GM23338 (cell line): ENCODE results near the gene AMPH.

Source experiments
- CREB1 ChIP-seq: fragments of 250-450 bp; sonication (Bioruptor Pico); IDR thresholded peaks from 2 replicates; pipeline ENCODE4 v1.5.0; 2020; ENCODE audit warnings: low read depth, mild to moderate bottlenecking, moderate library complexity
- EZH2 ChIP-seq: fragments of 200-600 bp; sonication (generic); IDR thresholded peaks from one replicate; pipeline ENCODE4 v1.8.0; 2017; ENCODE audit warnings: antibody characterized with exemption, mild to moderate bottlenecking, low read depth; ENCODE audit not compliant: unreplicated experiment
- EZH2phosphoT487 ChIP-seq: fragments of 200-600 bp; sonication (generic); IDR thresholded peaks from one replicate; pipeline ENCODE4 v1.8.1; 2018; ENCODE audit warnings: antibody characterized with exemption; ENCODE audit not compliant: unreplicated experiment
- NANOG ChIP-seq: IDR thresholded peaks from 2 replicates; pipeline ENCODE4 v1.6.1; 2016; ENCODE audit warnings: antibody characterized with exemption, borderline replicate concordance
- POLR2AphosphoS5 ChIP-seq: IDR thresholded peaks from 2 replicates; pipeline ENCODE4 v1.6.1; 2016; ENCODE audit warnings: antibody characterized with exemption, low read depth
- TF ChIP-seq, protein P1 (sequence below), 2 experiments: fragments of 200-600 bp in 1 of 2; sonication (generic) in 1 of 2; conservative IDR thresholded peaks; 2 replicates each; pipeline versions ENCODE4 v1.5.1 to v1.6.1; 2016 to 2017; ENCODE audit warnings: antibody characterized with exemption in 2 of 2, low read depth in 2 of 2, mild to moderate bottlenecking in 2 of 2, moderate library complexity in 1 of 2
- TF ChIP-seq, protein P2 (sequence below): IDR thresholded peaks from one replicate; pipeline ENCODE4 v1.6.1; 2018; ENCODE audit warnings: antibody characterized with exemption; ENCODE audit not compliant: unreplicated experiment

DNA sequence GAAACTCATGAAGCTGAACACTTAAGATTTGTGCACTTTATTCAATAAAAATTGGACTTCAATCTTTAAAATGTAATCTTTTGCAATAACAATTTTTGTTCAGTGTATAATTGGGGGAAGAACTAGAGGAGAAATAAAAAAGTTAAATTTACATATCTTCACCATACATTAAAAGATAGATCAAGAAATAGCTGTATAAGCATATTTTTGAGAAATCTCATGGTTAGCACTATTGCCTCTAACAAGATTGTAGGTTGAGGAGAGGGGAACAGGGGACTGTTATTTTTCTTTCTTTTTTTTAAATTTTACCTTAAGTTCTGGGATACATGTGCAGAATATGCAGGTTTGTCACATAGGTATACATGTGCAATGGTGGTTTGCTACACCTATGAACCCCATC is 5.3 kb downstream of the AMPH start:
- TF ChIP-seq, protein P1, sequence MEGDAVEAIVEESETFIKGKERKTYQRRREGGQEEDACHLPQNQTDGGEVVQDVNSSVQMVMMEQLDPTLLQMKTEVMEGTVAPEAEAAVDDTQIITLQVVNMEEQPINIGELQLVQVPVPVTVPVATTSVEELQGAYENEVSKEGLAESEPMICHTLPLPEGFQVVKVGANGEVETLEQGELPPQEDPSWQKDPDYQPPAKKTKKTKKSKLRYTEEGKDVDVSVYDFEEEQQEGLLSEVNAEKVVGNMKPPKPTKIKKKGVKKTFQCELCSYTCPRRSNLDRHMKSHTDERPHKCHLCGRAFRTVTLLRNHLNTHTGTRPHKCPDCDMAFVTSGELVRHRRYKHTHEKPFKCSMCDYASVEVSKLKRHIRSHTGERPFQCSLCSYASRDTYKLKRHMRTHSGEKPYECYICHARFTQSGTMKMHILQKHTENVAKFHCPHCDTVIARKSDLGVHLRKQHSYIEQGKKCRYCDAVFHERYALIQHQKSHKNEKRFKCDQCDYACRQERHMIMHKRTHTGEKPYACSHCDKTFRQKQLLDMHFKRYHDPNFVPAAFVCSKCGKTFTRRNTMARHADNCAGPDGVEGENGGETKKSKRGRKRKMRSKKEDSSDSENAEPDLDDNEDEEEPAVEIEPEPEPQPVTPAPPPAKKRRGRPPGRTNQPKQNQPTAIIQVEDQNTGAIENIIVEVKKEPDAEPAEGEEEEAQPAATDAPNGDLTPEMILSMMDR (conservative IDR thresholded peaks at IDR 0.05; ENCODE audit: low read depth in 2 of 2) = no peak
- no peak for TF ChIP-seq NANOG
- TF ChIP-seq, protein P2, sequence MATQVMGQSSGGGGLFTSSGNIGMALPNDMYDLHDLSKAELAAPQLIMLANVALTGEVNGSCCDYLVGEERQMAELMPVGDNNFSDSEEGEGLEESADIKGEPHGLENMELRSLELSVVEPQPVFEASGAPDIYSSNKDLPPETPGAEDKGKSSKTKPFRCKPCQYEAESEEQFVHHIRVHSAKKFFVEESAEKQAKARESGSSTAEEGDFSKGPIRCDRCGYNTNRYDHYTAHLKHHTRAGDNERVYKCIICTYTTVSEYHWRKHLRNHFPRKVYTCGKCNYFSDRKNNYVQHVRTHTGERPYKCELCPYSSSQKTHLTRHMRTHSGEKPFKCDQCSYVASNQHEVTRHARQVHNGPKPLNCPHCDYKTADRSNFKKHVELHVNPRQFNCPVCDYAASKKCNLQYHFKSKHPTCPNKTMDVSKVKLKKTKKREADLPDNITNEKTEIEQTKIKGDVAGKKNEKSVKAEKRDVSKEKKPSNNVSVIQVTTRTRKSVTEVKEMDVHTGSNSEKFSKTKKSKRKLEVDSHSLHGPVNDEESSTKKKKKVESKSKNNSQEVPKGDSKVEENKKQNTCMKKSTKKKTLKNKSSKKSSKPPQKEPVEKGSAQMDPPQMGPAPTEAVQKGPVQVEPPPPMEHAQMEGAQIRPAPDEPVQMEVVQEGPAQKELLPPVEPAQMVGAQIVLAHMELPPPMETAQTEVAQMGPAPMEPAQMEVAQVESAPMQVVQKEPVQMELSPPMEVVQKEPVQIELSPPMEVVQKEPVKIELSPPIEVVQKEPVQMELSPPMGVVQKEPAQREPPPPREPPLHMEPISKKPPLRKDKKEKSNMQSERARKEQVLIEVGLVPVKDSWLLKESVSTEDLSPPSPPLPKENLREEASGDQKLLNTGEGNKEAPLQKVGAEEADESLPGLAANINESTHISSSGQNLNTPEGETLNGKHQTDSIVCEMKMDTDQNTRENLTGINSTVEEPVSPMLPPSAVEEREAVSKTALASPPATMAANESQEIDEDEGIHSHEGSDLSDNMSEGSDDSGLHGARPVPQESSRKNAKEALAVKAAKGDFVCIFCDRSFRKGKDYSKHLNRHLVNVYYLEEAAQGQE = no peak
- no peak for TF ChIP-seq EZH2phosphoT487
- TF ChIP-seq EZH2 = no peak
- TF ChIP-seq POLR2AphosphoS5 = no peak
- TF ChIP-seq CREB1 (CRISPR knock-in tag) = no peak
